Measurements from ENCODE around the gene PDHA2.
"Not testable (repeated sequence)": the region's sequence is repeated elsewhere in the genome, so short reads cannot be mapped to it uniquely, and the experiment has no call there.

PDHA2 gene

DNA sequence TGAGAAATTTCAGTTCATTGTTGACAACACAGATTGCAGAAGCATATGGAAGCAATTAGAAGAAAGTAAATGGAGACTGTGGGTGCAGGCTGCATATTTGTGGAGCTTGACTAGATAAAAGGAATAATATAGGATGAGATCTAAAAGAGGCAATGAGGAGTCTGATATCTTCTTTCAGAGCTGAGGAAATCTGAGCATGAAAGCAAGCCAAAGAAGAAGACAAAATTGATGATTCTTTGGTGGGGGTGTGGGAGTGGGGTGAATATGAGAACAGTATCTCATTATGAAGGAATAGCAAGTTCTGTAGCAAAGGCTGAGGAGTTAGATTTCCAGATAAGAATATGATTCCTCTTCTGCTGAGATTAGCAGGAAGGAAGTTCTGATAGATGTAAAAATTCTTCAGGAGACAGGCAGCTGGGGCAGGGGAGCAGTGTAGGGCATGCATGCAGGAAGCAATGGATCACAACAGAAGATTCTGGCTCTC lies 6.1 kb upstream of the PDHA2 start:
- TF ChIP-seq, protein P1, sequence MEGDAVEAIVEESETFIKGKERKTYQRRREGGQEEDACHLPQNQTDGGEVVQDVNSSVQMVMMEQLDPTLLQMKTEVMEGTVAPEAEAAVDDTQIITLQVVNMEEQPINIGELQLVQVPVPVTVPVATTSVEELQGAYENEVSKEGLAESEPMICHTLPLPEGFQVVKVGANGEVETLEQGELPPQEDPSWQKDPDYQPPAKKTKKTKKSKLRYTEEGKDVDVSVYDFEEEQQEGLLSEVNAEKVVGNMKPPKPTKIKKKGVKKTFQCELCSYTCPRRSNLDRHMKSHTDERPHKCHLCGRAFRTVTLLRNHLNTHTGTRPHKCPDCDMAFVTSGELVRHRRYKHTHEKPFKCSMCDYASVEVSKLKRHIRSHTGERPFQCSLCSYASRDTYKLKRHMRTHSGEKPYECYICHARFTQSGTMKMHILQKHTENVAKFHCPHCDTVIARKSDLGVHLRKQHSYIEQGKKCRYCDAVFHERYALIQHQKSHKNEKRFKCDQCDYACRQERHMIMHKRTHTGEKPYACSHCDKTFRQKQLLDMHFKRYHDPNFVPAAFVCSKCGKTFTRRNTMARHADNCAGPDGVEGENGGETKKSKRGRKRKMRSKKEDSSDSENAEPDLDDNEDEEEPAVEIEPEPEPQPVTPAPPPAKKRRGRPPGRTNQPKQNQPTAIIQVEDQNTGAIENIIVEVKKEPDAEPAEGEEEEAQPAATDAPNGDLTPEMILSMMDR (conservative IDR thresholded peaks at IDR 0.05) = no peak
- H3K27ac ChIP-seq = no peak overlapping the region; the same call in 1 of the 2 replicates

- TF ChIP-seq, protein P1 (conservative IDR thresholded peaks at IDR 0.05) = no peak; the same call in 1 of the 2 replicates
- H3K27ac ChIP-seq = no peak overlapping the region
Measured at GRCh38 chr4:95835672-95836071, 4.2 kb upstream of the PDHA2 start.

GRCh38 chr4:95838192-95838591 lies 1.7 kb upstream of the PDHA2 start:
- H3K27ac ChIP-seq = no peak overlapping the region
- TF ChIP-seq, protein P1 (conservative IDR thresholded peaks at IDR 0.05) = no peak

DNA sequence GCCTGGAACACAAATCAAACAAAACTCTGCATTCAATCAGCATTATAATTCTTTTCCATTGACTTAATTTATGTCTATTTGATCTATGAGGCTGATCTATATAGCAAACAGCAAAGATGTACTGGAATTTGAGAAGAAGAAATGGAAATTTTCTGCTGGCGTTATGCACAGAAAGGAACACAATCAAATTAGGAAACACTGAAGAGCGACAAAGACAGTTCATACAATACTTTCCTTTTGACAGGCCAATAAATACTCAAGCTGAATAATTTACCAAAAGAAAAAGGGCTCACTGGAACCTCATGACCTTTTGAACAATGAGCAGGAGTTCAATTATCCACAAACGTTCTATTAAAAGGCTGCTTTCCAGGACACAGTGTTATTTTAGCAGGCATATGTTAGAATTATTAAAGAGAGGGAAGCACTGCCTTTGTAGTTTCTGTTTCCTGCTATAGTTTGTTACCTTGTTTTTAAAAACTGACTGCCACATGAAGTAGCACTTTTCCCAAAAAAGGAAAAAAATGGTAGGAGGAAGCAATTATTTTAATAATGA lies 8.1 kb downstream of the PDHA2 start:
- TF ChIP-seq, protein P1 (conservative IDR thresholded peaks at IDR 0.05) = no peak
- H3K27ac ChIP-seq = no peak overlapping the region

GRCh38 chr4:95850161-95850560 lies 10.3 kb downstream of the PDHA2 start:
- TF ChIP-seq, protein P1 (conservative IDR thresholded peaks at IDR 0.05) = no peak
- no peak overlapping the region for H3K27ac ChIP-seq

DNA sequence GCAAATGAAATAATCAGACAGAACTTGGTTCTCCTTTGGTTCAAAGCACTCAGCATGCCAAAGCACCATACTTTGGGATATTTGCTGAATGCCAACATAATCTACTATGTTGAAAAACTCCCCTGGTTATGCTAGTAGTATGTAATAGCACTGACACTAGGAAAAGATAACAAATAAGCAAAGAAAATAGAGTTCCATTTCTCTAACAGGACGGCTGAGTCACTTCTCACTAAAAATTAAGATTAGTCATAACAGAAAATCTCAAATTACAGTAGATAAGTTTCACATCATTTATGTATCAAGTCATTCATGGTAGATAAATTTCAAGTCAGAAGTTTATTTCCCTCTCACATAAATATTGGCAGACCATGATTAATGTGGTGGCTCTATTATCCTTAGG lies 17.9 kb downstream of the PDHA2 start:
- no peak overlapping the region for H3K27ac ChIP-seq
- TF ChIP-seq, protein P1 (conservative IDR thresholded peaks at IDR 0.05) = no peak

- H3K27ac ChIP-seq = no peak overlapping the region
- TF ChIP-seq, protein P1 (conservative IDR thresholded peaks at IDR 0.05) = no peak
Measured at GRCh38 chr4:95867919-95868318, 28.0 kb downstream of the PDHA2 start.

DNA sequence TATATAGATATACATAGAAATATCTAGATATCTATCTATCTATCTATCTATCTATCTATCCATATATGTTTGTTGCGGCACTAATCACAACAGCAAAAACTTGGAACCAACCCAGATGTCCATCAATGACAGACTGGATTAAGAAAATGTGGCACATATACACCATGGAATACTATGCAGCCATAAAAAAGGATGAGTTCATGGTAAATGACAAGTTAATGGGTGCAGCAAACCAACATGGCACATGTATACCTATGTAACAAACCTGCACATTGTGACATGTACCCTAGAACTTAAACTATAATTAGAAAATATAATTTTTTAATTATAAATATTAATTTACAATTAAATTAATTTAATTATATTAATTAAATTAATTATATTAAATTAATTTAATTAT lies 29.5 kb downstream of the PDHA2 start:
- H3K27ac ChIP-seq = not testable (repeated sequence)
